ENCODE results near the gene GRIK4. TPM values are rescaled to one million over a fixed set of nuclear protein-coding genes. Genes with fewer than 3 reads are reported as not detected.
"Not testable (repeated sequence)": the region's sequence is repeated elsewhere in the genome, so short reads cannot be mapped to it uniquely, and the experiment has no call there.

The GRIK4 gene
- total RNA-seq, 1 experiment from 2014 or later, result not detected

DNA sequence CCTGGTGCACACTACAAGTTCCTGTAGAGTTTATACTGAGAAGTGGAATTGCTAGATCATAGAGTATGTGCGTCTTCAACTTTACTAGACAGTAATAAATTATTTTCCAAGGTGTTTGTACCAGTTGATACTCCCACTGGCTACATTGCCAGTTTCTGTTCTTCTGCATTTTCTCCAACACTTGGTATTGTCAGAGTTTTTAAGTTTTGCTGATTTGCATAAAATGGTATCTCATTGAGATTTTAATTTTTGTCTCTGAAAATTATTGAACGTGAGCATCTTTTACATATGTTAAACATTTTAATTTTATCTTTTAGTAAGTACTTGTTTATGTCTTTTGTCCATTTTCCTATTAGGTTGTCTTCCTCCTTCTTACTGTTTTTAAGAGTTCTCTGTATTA is 519.6 kb downstream of the GRIK4 start:
- DNase-seq (ENCODE audit: low read depth), result no peak

GRCh38 chr11:121031648-121032047 is 520.1 kb downstream of the GRIK4 start:
- not testable (repeated sequence) for DNase-seq (ENCODE audit: low read depth)

DNA sequence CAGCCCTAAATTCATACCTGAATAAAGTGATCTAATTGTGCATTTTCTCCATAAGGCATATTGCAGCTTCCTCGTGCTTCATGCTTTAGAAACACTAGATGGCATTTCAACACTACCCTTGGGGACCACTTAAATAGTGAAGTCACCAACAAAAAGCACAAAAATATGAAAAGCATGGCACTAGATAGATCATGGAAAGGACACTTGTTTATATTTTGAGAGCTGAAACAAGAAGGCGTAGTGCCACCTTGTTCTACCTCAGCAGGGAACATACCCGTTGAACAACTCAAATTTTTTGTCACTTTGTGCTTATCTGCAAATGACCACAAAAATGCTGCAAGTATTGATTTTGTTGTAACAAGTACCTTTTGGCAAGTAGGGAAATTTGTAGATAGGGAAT is 521.0 kb downstream of the GRIK4 start:
- no peak for DNase-seq (ENCODE audit: low read depth)

DNA sequence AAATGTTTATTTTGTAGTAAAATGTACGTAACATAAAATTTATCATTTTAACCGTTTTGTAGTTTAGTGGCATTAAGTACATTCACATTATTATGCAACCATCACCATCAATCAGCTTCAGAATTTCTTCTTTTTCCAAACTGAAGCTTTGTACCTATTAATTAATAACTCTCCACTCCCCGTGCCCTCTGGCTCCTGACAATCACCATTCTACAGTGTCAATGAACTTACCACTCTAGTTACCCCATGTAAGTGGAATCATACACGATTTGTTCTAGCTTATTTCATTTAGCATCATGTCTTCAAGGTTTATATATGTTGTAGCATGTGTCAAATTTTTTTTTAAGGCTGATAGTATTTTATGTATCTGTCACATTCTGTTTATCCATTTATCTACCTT is 522.1 kb downstream of the GRIK4 start:
- no peak for DNase-seq (ENCODE audit: low read depth)

GRCh38 chr11:121035169-121035755 is 523.7 kb downstream of the GRIK4 start:
- DNase-seq (ENCODE audit: low read depth), result no peak

DNA sequence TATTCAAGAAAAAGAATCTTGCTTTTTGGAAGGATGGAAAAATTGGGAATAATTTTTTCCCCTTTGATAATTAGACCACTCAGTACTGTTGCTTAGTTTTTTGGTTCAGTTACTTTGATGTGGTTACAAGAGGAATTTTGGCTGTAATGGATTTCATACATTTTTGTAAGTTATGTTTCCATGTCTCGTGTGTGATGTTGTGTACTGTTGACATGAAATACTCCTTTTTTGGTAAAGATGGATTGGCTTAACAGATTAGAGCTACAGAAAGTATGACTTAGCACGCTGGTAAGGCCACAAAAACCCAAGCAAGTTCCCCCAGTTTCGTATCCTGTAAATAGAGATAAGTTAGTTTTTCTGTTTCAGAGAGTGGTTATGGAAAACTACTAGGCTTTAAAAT is 524.2 kb downstream of the GRIK4 start:
- no peak for DNase-seq (ENCODE audit: low read depth)

GRCh38 chr11:121037016-121037415 is 525.5 kb downstream of the GRIK4 start:
- no peak for DNase-seq (ENCODE audit: low read depth)

Other genes starting within 250 kb of the GRIK4 start
- gene TLCD5, start 186.4 kb upstream of the GRIK4 start, total RNA-seq (2014; rRNA removed; shearing (Covaris generic)), result 7.7 and 8.6 TPM in 2 replicates
- 29.1 and 38.3 TPM in 2 replicates for gene ARHGEF12, start 175.3 kb upstream of the GRIK4 start, total RNA-seq (2014; rRNA removed; shearing (Covaris generic))